Glomerular visceral epithelial cell (primary cell): ENCODE results near the gene AK1.
A peak's percentile ranks its signal among the peaks of the same experiment; 100 is the strongest.

Experiments used
- DNase-seq: peaks from one replicate; pipeline ENCODE4 v3.0.0-alpha.2; 2016; ENCODE audit errors: extremely low spot score

AK1 gene

DNA sequence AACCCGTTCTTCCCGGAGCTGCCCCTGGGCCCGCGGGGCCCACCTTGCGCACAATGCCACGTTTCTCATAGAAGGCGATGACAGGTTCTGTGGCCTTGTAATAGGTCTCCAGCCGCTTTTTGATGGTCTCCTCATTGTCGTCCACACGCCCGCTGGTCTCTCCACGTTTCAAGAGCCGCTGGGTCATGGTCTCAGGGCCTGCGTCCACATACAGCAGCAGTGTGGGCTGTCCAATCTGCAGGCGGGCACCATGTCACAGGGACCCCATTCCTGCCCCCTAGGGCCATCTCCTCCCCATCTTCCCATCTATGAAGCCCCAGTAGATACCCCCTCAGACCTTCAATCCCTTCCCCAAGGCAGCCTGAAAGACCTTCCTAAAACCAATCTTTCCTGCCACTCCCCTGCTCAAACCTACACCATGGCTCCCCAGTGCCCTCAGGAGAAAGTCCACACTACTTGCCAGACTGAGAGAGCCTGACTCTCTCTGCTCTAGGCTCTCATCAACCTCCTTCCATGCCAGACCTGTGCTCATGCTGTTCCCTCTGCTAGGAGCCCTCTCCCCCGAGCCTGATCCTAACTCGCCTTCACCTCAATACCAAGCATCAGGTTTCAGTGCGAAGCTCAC lies 9.1 kb downstream of the AK1 start:
- no peak for DNase-seq

DNA sequence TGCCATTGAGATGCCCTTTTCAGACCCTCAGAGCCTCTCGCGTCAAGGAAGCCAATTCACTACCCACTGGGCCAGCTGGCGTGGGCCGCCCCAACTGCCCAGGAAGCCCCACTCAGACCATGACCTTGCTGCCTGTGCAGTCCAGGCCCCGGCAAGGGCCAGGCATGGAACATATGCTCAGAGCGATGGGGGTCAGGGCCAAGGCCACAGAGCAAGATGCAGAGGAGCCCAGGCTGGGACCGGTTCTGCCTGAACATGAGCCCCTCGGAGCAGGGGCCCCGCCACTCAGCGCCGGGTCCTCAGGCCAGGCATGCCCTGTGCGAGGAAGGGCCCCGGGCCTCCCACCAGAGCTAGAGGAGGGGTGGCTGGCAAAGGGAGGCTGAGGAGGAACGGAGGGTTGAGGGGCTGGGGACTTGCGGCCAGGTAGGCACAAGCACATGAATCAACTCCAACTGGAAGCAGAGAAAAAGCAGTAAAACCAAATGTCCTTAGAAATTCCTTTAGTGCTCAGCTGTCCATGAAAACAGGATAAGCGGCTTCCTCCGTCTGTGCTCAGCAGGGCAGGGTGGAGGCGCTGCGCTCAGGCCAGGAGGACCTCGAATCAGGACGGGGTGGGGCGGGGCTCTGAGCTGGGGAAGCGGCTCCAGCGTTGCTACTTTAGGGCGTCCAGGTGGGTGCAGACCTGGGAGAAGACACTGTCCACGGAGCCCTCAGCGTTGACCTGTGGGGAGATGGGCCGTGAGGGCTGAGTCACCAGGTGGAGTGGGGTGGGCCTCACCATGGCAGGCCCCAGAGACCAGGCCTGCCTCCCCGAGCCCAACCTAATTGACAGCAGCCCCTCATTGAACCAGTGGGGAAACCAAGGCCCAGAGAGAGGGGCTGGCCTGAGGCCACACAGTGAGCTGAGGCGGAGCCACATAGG lies 9.9 kb downstream of the AK1 start:
- no peak for DNase-seq

DNA sequence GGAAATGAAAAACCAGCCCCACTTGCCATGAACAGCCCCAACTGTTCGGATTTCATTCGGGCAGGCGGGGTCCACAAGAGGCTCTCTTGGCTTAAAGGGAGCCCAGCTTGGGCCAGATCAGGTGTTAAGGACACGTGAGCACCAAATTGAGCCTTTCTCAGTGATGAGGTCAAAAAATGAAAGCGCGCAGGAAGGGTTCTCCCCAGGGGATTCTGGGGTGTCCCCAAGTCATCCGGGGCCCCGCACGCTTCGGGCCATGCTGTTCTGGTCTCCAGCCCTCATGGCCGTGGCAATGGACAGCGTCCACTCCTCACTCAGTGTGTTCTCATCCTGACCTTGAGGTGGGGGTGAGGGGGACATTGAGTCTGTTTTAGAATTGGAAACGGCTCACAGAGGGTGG lies 10.9 kb downstream of the AK1 start:
- DNase-seq, result no peak

DNA sequence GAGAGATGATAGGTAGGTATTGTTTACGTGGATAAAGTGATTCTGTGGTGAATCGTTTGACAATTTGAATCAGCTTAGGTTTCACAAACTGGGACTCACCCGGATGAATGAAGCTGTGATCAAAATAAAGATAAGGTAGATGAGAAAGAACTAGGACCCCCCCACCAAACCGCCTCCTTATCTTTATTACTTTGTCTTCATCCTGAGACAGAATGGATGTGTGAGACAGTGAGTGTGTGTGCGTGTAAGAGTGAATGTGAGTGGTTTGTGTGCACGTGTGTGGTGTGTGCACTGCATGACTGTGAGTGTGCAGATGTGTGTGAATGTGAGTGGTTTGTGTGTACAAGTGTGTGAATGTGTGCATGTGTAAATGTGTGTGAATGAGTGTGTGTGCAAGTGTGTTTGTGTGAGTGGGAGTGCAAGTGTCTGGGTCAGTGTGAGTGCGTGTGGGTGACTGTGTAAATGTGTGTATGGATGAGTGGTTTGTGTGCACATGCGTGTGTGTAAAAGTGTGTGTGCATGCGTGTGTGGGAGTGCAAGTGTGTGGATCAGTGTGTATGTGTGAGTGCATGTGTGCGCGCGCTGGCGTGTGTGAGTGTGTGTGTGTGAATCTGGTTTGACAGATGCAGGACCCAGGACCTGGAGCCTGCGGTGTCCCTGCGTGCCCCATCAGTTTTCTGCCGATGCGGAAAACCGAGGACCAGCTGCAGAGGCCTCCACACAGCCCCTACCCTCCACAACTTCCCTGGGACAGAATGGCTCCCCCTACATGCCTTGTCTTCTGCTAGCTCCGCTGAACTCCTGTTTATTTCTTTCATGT lies 11.6 kb downstream of the AK1 start:
- no peak for DNase-seq

DNA sequence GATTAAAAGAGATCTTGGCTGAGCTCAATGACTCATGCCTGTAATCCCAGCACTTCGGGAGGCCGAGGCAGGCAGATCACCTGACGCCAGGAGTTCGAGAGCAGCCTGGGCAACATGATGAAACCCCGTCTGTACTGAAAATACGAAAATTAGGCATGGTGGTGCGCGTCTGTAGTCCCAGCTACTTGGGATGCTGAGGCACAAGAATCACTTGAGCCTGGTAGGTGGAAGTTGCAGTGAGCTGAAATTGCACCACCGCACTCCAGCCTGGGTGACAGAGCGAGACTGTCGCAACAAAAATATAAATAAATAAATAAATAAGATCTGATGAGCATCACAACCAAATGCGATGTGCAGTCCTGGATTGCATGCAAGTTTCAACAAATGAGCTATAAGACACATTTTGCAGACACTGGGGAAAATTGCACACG lies 14.3 kb downstream of the AK1 start:
- no peak for DNase-seq

DNA sequence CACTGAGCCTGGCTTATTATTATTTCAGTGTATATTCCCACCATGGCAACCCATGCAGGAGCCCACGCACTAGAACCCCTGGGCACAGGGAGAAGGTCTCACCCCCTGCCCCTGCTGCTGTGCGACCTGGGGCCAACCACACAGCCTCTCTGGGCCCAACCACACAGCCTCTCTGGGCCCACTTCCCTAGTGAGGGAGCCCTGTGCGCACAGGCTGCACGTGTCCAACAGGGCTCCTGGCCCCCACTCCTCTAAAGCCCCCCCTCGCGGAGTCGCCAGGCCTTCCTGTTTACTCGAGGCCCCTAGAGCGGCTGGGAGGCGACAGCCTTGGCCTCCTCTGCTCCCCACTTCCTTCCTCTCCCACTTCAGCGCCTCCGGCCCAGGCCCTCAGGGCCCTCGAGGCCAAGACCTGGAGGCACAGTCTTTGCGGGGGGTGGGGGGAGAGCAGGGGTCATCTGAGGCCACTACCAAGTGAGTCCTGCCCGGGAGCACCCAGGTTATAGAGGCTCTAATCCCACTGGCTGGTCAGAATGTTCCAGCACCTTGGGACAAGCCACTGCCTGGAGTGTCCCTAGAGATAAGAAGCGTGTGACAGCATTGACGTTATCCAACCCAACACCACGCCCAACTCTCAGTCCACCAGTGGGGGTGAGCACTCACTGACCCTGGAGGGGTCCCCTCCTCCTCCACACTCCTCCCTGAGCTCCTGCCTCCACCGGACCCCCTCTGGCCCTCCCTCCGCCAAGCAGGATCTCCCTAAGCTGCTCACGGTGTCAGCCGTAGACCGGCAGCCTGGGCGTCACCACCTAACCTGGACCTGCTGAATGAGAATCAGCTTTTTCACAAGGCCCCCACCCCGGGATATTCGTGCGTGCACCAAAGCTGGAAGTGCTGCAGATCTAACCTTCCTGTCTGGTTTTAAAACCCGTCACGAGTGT lies 15.1 kb downstream of the AK1 start:
- no peak for DNase-seq

DNA sequence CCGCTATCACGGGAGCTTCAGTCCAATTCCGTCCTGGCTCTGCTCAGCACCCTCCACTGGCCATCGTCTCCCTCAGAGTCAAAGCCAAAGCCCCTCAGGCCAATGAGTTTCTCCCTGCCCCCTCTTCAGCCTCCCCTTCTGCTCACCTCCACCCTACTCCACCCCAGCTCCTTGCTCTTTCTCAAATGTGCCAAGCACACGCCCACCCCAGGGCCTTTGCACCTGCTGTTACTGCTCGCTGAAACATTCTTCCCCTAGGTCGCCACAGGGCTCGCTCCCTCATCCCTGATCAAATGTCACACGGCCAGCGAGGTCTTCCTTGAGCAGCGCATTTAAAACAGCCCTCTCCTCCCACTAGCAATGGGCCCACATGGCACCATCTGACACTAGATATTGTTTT lies 16.7 kb downstream of the AK1 start:
- no peak for DNase-seq

DNA sequence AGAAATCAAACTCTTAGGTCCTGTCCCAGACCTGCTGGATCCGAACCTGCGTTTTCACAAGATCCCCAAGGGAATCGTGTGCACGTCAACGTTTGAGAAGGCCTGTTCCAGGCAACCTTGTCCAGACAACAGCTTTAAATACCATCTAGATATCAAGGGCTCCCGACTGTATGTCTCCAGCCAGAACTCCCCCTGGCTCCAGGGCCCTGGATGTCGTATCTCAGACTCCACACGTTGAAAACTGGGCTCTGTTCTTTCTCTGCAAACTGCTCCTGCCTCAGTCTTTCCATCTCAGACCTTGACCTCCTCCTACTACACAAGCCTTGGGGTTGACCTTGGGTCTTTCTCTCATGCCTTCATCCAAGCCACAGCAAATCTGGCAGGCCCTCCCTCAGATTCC lies 17.2 kb downstream of the AK1 start:
- DNase-seq, result no peak

DNA sequence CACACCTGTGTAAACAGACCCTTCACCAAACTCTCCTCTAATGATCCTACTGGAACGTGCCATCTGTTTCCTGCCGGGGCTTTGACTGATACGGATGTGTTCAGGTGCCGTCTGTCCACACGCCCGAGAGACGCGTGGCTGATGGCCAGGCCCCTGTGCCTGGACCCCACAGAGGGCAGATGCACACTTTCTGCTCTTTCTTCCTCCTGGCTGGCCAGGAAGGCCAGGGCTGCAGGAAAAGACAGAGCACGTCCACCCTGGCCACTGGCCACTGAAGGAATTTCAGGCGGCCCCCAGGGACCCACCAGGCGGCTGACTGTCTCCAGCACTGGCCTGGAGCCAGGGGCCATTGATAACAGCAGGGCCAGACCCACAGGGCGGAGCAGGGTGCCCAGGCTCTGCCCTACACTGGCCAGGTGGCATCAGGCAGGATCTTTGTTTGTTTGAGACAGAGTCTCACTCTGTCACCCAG lies 19.4 kb downstream of the AK1 start:
- no peak for DNase-seq

DNA sequence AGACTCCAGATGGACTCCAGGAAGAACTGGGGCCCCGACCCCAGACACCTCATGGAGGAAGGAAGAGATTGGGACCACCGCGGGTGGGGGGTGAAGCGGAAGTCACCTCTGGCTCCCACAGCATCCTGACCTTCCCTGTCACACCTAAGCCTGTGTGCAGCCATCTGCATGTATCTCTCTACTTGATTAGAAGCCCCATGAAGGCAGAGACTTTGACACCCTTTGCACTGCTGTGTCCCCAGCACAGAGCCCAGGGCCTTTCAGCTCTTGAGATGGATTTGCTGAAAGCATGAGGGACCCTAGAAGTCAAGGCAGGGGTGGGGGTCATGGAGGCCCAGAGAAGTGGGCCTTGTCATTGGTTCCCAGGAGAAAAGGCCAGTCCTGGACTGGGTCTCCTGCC lies 20.2 kb downstream of the AK1 start:
- DNase-seq, result no peak

DNA sequence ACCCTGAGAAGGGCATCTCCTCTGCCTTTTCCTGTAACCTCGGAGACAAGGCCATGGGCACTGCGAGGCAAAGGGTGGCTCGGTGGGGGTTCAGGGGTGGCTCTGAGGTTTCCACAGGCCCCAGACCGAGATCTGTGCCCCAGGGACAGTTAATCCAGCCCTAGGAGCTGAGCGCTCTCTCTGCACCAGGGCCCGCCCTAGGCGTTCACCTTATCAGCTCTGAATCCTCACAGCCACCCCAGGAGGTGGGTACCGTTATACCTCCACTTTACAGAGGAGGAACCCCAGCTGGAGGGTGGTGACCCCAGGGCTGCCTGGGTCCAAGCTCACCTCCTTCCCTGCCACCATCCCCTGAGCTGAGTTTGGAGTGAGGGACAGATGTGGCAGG lies 20.8 kb downstream of the AK1 start:
- DNase-seq, result no peak

DNA sequence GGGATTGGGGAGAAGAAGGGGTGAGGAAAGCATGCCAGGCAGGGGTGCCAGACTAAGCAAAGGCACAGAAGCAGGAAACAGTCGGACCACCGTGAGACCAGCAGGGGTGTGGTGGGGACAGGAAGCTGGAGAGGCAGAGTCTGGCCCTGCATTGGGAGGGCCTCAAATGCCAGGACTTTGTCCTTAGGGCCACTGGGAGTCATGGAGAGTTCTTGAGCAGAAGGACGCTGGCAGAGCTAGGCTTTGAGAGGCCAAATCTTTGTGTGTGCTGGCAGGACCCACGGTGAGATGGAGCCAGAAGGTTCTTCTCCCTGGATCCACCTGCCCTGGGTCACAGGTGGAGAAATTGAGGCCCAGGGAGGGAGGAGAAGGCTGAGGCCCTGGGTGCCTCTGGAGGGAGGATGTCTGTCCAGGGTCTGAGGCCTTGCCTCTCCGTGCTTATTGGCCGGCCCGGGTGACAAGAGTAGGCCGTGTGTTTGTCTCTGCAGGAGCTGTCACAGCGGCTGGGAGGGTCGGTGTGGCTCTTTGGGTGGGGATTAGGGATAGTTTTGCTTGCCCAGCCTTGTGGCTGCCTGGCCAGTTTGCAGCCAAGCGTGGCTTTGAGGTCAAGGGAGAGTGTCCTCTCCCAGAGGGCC lies 21.3 kb downstream of the AK1 start:
- DNase-seq, result no peak

DNA sequence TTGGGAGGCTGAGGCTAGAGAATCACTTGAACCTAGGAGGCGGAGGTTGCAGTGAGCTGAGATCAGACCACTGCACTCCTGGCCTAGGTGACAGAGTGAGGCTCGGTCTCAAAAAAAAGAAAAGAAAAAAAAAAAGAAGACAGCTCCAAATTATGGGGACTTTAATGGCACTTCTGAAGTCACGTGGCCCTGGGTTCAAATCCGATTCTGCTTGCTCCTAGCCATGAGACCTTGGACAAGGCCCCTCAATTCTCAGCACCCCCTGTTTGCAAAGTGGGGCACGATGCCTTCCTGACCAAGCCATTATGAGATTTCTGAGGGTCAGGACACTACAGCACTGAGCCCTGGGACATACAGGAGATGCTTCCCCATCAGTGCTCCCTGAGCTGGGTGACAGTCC lies 22.0 kb downstream of the AK1 start:
- DNase-seq, result no peak

DNA sequence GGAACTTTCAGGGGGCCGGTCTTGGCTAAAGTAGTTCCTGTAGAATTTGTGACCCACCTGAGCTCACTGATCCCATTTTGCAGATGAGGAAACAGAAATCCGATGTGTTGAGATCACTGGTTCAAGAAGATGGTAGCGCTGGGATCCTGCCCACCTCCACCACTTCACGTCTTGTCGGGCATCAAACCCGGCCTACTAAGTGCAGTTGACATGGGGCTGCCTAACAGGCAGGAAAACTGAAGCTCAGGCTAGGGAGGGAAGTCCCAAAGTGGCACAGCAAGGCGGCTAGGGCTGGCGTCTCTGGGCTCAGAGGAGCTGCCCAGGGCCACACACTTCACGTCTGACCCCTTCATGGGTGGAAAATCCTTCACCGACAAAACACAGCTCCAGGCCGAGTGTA lies 22.5 kb downstream of the AK1 start:
- DNase-seq, result no peak

DNA sequence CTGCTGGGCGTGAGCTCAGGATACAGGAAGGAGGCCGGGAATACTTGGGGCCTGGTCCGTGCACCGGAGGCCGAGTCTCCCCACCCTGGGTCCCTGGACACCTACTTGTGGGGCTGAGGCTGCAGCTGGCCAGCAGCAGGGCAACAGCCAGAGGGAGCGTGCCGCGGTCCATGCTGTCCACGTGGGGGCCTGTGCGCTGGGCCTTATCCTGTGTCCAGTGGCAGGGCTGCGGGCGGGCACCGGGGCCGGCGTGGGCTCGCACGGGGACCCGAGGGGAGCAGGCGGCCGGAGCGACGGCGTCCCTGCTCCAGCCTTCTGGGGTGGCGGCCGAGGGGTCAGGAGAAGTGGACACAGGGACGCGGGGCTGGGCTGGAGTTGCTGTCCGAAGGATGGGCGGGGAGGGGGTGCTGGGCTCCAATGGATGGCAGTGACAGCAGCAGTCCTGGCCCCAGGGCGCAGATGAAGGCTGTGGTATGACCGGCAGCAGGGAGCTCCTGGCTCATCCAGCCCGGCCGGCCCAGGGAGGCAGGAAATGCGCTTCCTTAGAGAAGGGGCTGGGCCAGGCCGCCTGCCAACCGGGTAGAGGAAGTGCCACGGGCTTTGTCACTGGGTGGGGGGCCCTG lies 23.2 kb downstream of the AK1 start, which contains the start of gene ENG:
Gene ENG (minus strand): TSS at position 475 of the 623 bp plus-strand sequence. CDS start 303 bp downstream, at position 172.
- DNase-seq, result peak; percentile 54

DNA sequence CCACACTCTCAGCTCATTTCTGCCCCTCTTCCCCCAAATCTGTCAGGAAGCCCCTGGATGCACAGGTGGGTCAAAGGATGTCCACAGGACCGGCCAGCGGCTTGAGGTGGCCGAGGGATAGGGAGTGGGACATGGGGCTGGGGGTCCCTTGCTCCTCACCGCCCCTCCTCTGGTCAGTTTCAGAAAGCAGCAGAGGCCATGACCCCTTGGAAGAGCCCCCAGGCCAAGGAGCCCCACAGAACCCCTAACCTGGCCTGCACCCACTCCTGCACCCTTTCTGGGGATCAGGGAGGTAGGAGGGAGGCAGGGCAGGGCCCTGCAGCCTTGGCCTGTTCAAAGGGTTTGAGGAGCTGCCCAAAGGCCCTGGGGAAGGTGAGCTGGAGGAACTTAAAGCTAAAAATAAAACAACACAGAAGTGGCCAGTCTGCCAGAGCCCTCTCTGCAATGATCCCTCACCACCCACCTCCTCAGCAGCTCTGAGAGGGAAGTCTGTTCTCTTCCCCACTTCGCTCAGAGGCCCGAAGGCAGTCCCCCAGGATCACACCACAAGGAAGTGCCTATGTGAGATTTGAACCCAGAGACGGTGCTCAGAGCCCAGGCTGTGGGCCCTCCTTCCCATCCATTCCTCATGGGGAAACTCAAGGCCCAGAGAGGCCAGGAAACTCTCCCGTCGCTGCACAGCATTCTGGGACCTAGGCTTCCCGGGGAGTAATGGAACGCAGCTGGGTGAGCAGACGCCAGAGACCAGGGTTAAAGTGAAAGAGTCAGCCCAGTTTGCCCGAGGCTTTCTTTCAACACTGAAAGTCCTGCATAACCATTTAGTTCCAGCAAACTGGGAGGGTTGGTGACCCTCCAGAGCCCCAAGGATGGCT lies 23.9 kb downstream of the AK1 start:
- DNase-seq, result no peak

DNA sequence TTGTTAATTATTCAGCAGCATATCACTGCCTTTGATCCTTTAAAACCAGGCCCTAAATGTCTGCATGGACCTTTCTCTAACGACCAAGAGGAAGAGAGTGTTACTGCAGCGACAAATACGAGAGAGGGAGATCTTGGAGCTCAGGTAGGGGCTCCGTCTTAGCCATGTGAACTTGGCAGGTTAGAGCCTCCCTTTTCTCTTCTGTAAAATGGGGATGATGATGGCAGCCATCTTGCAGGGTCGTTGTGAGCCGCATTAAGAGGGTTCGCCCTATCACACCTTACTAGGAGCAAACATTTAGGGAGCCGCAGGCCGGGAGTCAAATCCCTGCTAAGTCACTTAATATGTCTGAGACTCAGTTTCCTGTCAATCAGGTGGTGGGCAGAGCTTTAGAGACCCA lies 24.6 kb downstream of the AK1 start:
- DNase-seq, result no peak

DNA sequence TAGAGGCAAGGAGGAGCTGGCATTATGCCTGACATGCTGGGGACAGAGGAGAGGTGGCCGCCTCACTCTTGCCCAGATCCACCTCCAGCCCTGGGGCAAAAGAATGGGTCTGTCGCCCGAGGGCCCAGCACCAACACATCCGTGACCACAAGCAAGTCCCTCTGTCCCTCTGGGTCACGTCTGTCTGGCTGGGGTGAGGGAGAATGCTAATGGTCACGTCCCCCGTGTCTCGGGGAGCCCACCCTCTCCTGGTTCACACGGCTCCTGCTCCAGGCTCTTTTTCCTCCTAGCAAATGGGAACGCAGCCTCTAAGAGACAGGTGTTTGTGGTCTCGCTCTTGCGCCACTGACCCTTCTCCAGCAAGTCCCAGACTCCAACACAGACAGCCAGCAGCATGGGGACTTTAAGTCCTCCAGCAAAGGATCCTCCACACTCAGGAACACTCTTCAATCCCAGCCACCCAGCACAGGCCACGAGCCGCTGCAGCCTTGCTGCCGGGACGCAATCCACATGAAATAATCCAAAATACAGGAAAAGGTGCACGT lies 27.1 kb downstream of the AK1 start:
- no peak for DNase-seq
